Thyroid gland (tissue), 4 donors: Measurements from ENCODE around the gene NUFIP2.

Experiments
- CTCF ChIP-seq, 6 experiments: fragments of 200-600 bp in 3 of 6; fragments of 450-650 bp in 3 of 6; sonication (generic) in 3 of 6; IDR thresholded peaks; one replicate each; pipeline ENCODE4 v1.5.1; 2016 to 2019; ENCODE audit warnings: antibody characterized with exemption in 6 of 6, mild to moderate bottlenecking in 2 of 6, inconsistent platforms in 1 of 6, moderate library complexity in 1 of 6
- POLR2A ChIP-seq, 2 donors: fragments of 450-650 bp; IDR thresholded peaks; one replicate each; pipeline ENCODE4 v1.6.1; 2017; ENCODE audit warnings: antibody characterized with exemption in 2 of 2, mild to moderate bottlenecking in 2 of 2, moderate library complexity in 1 of 2

- TF ChIP-seq CTCF (IDR thresholded peaks at IDR 0.05) (no peak), POLR2A (IDR thresholded peaks at IDR 0.05) (no peak)
These were observed 81.2 kb downstream of the NUFIP2 start for GRCh38 chr17:29212681-29213121.
